DMS79 (cell line): ENCODE measurements around the gene C12orf60.

Experiments used
- DNase-seq: peaks from one replicate; lab custom pipeline; 2025; lab: John Stamatoyannopoulos, UW

Gene C12orf60

GRCh38 chr12:14836336-14837210 is 33.1 kb downstream of the C12orf60 start:
- no peak for DNase-seq

- no peak for DNase-seq
Measured at GRCh38 chr12:14839262-14839661, 35.8 kb downstream of the C12orf60 start.

- no peak for DNase-seq
Measured at GRCh38 chr12:14840616-14841015, 37.1 kb downstream of the C12orf60 start.

GRCh38 chr12:14841761-14842160 is 38.3 kb downstream of the C12orf60 start:
- DNase-seq: no peak

- no peak for DNase-seq
Measured at GRCh38 chr12:14842315-14842714, 38.8 kb downstream of the C12orf60 start.

GRCh38 chr12:14843425-14843887 is 40.0 kb downstream of the C12orf60 start, which contains the start of gene ART4:
Gene ART4, minus strand, starts transcription at chr12:14843526. Its CDS starts 413 bp downstream, at chr12:14843113.
- DNase-seq: no peak

GRCh38 chr12:14844401-14844800 is 40.9 kb downstream of the C12orf60 start:
- no peak for DNase-seq

GRCh38 chr12:14845350-14845750 is 41.9 kb downstream of the C12orf60 start:
- peak; percentile 47 for DNase-seq

- no peak for DNase-seq
Measured at GRCh38 chr12:14846042-14846587, 42.6 kb downstream of the C12orf60 start.

GRCh38 chr12:14846876-14847580 is 43.6 kb downstream of the C12orf60 start:
- no peak for DNase-seq

GRCh38 chr12:14849661-14850060 is 46.2 kb downstream of the C12orf60 start:
- no peak for DNase-seq

- peak; percentile 1 for DNase-seq
Measured at GRCh38 chr12:14850929-14851663, 47.6 kb downstream of the C12orf60 start.

GRCh38 chr12:14852880-14853279 is 49.4 kb downstream of the C12orf60 start:
- DNase-seq: no peak

GRCh38 chr12:14853961-14854360 is 50.5 kb downstream of the C12orf60 start:
- DNase-seq: no peak

- no peak for DNase-seq
Measured at GRCh38 chr12:14854586-14855183, 51.2 kb downstream of the C12orf60 start.

GRCh38 chr12:14858513-14858912 is 55.0 kb downstream of the C12orf60 start:
- DNase-seq: no peak

- no peak for DNase-seq
Measured at GRCh38 chr12:14860490-14860889, 57.0 kb downstream of the C12orf60 start.

- no peak for DNase-seq
Measured at GRCh38 chr12:14868916-14869506, 65.5 kb downstream of the C12orf60 start.

- no peak for DNase-seq
Measured at GRCh38 chr12:14871247-14871646, 67.8 kb downstream of the C12orf60 start.

- no peak for DNase-seq
Measured at GRCh38 chr12:14871886-14872285, 68.4 kb downstream of the C12orf60 start.
